Neutrophil (primary cell): ENCODE data around the gene CIRBP.

Experiments used
- H3K27ac ChIP-seq: fragments of 200-600 bp; sonication (generic); 2 replicates; pipeline ENCODE4 v1.5.1; 2016; ENCODE audit warnings: mild to moderate bottlenecking, moderate library complexity
- H3K27me3 ChIP-seq: fragments of 200-600 bp; sonication (generic); 2 replicates; pipeline ENCODE4 v1.6.0; 2016; ENCODE audit warnings: mild to moderate bottlenecking
- H3K36me3 ChIP-seq: fragments of 200-600 bp; sonication (generic); 2 replicates; pipeline ENCODE4 v1.5.1; 2017
- H3K4me1 ChIP-seq, 2 experiments: fragments of 200-600 bp in 1 of 2; sonication (generic) in 1 of 2; 1 replicate in 1 of 2; 2 replicates in 1 of 2; pipeline versions ENCODE4 v1.5.1 to v1.6.1; 2013 to 2016; ENCODE audit warnings: low read depth in 1 of 2, low read length in 1 of 2, mild to moderate bottlenecking in 1 of 2, moderate library complexity in 1 of 2; ENCODE audit not compliant: control insufficient read depth in 1 of 2, insufficient read depth in 1 of 2
- H3K4me3 ChIP-seq, 2 experiments: fragments of 200-600 bp in 1 of 2; sonication (generic) in 1 of 2; 1 replicate in 1 of 2; 2 replicates in 1 of 2; pipeline ENCODE4 v1.5.1; 2013 to 2016; ENCODE audit warnings: low read depth in 1 of 2, low read length in 1 of 2, mild to moderate bottlenecking in 1 of 2, moderate library complexity in 1 of 2
- H3K9me3 ChIP-seq: fragments of 200-600 bp; sonication (generic); 2 replicates; pipeline ENCODE4 v1.5.1; 2016
- TF ChIP-seq, protein P1 (sequence below): fragments of 200-600 bp; sonication (generic); IDR thresholded peaks from 2 replicates; pipeline ENCODE4 v1.5.1; 2016; ENCODE audit warnings: antibody characterized with exemption

CIRBP gene

DNA sequence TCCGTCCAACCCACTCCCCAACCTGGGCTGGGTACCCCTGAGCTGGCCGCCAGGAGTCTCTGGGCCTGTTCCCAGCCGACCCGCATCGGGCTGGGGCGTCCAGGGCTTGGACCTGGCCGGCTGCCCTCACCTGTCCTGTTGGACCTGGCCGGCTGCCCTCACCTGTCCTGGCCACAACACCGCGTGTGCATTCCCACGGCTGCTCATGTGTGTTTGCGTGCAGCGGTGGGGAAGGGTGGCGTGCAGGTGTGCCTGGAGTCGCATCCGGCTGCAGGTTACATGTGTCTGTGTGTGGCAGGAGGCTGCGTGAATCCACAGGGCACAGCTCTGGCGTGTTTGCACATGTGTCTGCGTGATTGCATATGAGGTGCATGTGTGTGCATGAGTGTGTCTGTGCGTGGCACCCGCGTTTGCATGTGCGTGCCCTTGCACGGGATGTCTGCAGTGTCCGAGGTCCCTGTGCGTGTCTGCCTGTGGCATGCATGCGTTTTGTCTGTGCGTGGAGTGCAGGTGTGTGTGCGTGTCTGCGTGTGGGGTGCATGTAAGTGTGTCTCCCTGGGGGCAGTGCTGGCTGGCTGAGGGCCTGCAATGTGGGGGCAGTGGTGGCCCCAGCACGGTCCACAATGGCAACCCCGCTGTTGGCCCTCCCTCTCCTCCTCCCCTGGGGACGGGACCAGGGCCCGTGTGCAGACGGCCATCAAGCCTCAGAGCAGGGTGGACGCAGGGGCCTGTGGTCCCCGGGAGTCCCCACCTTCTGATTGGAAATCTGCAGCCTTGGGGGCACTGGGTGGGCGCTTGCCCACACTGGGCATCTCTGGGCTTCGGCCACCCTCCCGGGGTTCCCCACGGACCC, 19.9 kb downstream of the CIRBP start:
- TF ChIP-seq, protein P1, sequence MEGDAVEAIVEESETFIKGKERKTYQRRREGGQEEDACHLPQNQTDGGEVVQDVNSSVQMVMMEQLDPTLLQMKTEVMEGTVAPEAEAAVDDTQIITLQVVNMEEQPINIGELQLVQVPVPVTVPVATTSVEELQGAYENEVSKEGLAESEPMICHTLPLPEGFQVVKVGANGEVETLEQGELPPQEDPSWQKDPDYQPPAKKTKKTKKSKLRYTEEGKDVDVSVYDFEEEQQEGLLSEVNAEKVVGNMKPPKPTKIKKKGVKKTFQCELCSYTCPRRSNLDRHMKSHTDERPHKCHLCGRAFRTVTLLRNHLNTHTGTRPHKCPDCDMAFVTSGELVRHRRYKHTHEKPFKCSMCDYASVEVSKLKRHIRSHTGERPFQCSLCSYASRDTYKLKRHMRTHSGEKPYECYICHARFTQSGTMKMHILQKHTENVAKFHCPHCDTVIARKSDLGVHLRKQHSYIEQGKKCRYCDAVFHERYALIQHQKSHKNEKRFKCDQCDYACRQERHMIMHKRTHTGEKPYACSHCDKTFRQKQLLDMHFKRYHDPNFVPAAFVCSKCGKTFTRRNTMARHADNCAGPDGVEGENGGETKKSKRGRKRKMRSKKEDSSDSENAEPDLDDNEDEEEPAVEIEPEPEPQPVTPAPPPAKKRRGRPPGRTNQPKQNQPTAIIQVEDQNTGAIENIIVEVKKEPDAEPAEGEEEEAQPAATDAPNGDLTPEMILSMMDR: no peak
- H3K4me1 ChIP-seq: no peaks in the 10 kb centered on the region
- H3K4me3 ChIP-seq: no peak overlapping the region
- H3K9me3 ChIP-seq: no peaks in the 10 kb centered on the region
- H3K27me3 ChIP-seq: peaks cover 98% of the 10 kb centered on the region
- H3K36me3 ChIP-seq: no peaks in the 10 kb centered on the region
- no peak overlapping the region for H3K27ac ChIP-seq

GRCh38 chr19:1289686-1290025, 20.5 kb downstream of the CIRBP start:
- TF ChIP-seq, protein P1: no peak
- H3K36me3 ChIP-seq: no peaks in the 10 kb centered on the region
- peaks cover 98% of the 10 kb centered on the region for H3K27me3 ChIP-seq
- H3K4me1 ChIP-seq: no peaks in the 10 kb centered on the region
- no peaks in the 10 kb centered on the region for H3K9me3 ChIP-seq
- no peak overlapping the region for H3K4me3 ChIP-seq
- H3K27ac ChIP-seq: no peak overlapping the region

DNA sequence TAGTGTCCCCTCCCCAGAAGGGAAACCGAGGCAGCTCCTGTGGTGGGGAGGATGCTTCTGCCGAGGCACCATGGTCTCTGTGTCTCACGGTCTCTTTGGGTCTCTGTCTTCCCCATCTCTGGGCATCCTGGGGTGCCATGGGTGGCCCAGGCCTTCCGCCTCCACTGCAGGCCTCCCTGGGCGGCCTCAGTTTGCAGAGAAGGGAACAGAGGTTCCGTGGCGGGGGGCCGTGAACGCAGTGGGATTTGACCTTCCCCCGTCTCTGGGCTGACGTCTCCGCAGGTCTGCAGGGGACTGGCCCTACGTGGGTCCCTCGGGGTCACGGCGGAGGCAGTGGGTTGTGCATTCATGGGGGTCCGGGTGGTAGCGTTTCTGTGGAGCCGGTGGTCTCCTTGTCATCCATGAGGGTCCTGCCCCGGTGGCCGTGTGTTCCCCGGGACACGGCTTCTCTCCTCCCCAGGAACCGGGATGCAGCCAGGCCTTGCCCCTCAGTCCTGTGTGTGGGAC, 21.1 kb downstream of the CIRBP start:
- TF ChIP-seq, protein P1: no peak

GRCh38 chr19:1290703-1291651, 21.8 kb downstream of the CIRBP start:
- H3K36me3 ChIP-seq: no peaks in the 10 kb centered on the region
- H3K27me3 ChIP-seq: peaks cover 100% of the 10 kb centered on the region
- no peak overlapping the region for H3K27ac ChIP-seq
- H3K9me3 ChIP-seq: no peaks in the 10 kb centered on the region
- TF ChIP-seq, protein P1: no peak
- H3K4me3 ChIP-seq: no peak overlapping the region
- H3K4me1 ChIP-seq: peaks cover 3 to 8% of the 10 kb centered on the region in 2 experiments

More for the DNA sequence above, 21.1 kb downstream of the CIRBP start:
- H3K27ac ChIP-seq: no peak overlapping the region
- H3K4me3 ChIP-seq: no peak overlapping the region
- peaks cover 0 to 1% of the 10 kb centered on the region in 2 experiments for H3K4me1 ChIP-seq
- H3K27me3 ChIP-seq: peaks cover 98% of the 10 kb centered on the region
- no peaks in the 10 kb centered on the region for H3K9me3 ChIP-seq
- no peaks in the 10 kb centered on the region for H3K36me3 ChIP-seq

DNA sequence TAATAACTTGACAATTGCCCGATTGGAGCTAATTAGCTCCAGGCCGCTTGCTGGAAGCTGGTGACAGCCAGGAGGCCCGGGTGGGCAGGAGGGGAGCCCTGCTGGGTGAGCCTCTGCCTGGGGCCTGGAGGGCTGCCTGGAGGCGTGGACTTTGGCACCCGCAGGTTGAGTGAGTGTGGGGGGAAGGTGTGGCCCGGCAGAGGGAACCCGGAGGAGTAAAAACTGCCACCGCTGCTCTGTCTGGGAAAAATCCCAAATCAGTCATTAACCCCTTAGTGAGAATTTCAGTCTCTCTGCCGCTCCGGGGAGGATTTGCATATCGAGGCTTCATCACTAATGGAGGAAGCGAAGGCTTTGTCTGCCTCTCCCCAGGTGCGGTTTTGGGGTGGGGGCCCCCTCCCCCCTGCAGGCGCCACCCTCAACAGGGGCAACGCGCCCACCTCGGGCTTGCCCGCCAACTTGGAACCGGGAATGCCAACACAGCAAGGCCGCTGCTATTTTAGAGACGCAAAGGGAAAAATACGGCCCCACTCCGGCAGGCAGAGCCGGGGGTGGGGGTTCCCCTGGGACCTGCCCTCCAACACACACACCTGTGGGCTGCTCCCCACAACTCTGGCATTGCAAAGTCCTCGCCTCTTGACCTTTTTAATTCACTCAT, 22.8 kb downstream of the CIRBP start:
- no peaks in the 10 kb centered on the region for H3K9me3 ChIP-seq
- peaks cover 100% of the 10 kb centered on the region for H3K27me3 ChIP-seq
- TF ChIP-seq, protein P1: no peak
- no peaks in the 10 kb centered on the region for H3K36me3 ChIP-seq
- H3K4me3 ChIP-seq: no peak overlapping the region
- no peak overlapping the region for H3K27ac ChIP-seq
- H3K4me1 ChIP-seq: peaks cover 3 to 8% of the 10 kb centered on the region in 2 experiments
